HG03442 (cell line): ENCODE measurements around the gene ARHGEF17.

Experiments used
- ATAC-seq: cut with Tn5 transposase; IDR thresholded peaks from one replicate; pipeline ENCODE4 v1.9.1; 2021; ENCODE audit warnings: mild to moderate bottlenecking, moderate library complexity; ENCODE audit not compliant: unreplicated experiment

ARHGEF17 gene

GRCh38 chr11:73391665-73392064, 83.6 kb downstream of the ARHGEF17 start:
- no peak for ATAC-seq

DNA sequence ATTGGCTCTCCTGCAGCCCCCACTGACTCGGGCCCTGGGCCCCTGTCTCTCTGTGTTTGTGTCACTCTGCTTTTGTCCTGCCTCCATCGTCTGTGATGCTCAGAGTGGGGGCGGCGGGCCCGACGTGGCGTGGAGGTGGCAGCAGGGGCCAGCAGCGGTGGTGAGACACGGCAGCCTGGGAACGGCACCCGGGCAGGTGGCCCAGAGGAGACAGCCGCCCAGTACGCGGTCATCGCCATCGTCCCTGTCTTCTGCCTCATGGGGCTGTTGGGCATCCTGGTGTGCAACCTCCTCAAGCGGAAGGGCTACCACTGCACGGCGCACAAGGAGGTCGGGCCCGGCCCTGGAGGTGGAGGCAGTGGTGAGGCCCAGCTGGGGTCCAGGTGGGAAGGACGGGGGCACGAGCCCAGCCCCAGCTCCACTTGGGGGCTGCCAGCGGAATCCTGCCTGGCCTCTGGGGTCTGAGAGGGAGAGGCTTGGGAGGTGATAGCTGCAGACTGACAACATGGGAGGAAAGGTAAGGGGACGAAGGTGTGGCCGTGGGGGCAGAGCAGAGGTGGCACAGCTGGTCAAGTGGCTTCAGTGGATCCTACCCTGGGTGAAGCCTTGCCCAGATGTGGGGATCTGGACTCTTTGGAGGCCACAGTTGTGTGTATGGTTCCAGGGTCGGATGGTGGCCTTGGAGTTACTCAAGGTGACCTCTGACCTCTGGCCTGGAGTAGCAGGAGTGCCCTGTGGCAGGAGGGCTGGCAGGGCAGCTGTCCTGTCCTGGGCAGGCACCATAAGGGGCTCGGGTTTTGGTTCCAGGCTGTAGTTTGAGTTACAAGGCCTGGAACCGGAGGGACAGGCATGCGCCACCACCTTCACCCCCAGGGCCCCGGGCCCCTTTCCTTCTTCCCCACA, 84.3 kb downstream of the ARHGEF17 start:
- ATAC-seq, result no peak

GRCh38 chr11:73393011-73393380, 84.9 kb downstream of the ARHGEF17 start:
- ATAC-seq, result no peak

DNA sequence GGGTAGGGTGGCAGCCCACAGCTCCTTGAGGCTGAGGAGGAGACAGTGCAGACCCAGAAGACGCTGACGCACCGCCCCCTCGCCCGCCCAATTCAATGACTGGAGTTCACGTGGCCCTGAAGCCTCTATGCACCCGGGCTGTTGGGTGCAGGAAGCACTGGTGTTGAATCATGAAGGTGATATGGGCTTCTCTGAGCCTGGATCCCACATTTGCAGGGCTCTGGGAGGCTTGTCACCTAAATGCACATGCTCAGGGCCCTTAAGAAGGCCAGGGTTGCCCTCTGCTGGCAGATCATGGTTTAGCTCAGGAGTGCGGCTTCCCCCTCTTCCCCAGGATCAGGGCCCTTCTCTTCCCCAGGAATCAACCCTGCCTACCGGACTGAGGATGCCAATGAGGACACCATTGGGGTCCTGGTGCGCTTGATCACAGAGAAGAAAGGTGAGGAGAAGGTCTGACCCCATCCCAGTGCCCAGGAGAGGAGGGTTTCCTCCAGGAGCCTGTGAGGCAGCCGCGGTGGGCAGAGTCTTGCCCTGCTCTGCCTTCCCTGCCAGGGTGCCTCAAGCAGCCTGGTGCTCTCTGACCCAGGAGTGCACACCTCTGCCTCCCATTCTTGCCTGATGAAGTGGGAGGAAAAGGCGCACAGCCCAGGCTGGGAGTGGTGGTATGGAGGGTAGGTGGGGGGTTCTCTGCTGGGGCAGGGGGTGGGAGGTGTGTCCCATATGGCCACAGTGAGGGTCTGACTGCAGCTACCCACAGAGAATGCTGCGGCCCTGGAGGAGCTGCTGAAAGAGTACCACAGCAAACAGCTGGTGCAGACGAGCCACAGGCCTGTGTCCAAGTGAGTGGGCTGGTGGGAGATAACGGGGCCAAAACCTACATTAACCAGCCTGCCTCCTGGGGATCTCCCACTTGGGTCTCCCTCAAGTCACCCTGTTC, 85.7 kb downstream of the ARHGEF17 start:
- no peak for ATAC-seq

GRCh38 chr11:73394416-73395296, 86.6 kb downstream of the ARHGEF17 start:
- ATAC-seq, result no peak

- ATAC-seq, result no peak
Measured at GRCh38 chr11:73395297-73396208, 87.5 kb downstream of the ARHGEF17 start.

- ATAC-seq, result no peak
Measured at GRCh38 chr11:73396251-73396930, 88.3 kb downstream of the ARHGEF17 start.

DNA sequence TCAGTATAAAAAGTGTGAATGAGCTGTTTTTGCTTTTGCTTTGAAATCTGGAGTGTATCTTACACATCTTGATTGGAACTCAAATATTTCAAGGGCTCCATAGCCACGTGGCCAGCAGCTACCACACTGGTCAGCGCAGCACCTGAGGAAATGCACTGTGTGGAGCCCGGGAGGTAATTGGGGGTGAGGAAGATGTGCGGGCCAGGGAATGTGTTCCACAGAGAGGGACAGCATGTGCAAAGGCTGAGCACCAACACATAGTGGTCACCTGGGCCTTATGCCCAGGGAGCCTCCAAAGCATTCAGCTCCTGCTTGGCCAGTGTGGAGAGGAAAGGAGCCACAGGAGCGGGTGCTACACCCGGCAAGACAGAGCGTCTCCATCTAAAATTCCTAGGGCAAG, 88.9 kb downstream of the ARHGEF17 start:
- no peak for ATAC-seq

DNA sequence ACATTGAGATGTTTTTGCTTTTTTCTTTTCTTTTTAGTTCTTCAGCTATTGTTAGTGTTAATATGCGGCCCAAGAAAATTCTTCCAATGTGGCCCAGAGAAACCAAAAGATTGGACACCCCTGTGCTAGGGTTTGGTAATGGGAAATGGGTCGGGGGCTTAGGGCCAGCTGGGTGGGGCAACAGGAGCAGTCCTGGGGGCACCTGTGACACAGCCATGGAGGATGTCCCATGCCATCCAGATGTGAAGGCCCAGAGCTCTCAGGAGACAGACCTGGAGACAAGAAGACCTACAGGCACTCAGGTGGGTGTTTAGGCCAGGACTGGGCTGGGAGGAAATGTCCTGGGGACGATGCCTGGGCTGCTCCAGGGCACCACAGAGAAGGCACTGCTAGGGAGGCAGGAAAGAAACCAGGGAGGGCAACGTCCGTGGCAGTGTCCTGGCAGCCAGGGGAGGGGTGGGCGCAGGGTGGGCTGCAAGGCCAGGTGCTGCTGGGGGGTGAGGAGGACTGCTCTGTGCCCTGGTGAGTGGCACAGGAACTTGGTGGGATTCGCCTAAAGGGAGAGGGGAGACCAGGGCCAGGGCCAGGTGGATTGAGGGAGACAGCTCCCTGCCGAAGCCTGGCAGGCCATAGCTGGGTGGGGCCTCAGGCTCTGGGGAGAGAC, 89.5 kb downstream of the ARHGEF17 start:
- no peak for ATAC-seq

- ATAC-seq, result no peak
Measured at GRCh38 chr11:73398132-73398526, 90.1 kb downstream of the ARHGEF17 start.

- ATAC-seq, result no peak
Measured at GRCh38 chr11:73398721-73399120, 90.6 kb downstream of the ARHGEF17 start.

- ATAC-seq, result no peak
Measured at GRCh38 chr11:73399159-73399590, 91.1 kb downstream of the ARHGEF17 start.

DNA sequence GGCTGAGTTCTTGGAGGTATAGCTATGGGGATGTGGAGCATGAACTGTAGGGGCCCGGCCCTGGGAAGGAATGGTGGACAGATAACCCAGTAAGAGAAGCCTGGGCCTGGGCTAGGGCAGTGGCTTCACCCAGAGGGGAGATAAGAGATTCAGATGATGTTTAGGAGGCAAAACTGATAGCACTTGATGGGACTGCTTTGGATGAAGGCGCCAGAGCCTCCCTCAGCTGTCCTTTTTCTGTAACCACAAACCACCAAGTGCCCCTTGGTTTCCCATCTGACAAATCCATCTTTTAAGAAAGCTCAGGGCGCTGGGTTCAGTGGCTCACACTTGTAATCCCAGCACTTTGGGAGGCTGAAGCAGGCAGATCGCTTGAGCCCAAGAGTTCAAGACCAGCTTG, 91.6 kb downstream of the ARHGEF17 start:
- ATAC-seq, result no peak

- no peak for ATAC-seq
Measured at GRCh38 chr11:73400293-73400692, 92.2 kb downstream of the ARHGEF17 start.

DNA sequence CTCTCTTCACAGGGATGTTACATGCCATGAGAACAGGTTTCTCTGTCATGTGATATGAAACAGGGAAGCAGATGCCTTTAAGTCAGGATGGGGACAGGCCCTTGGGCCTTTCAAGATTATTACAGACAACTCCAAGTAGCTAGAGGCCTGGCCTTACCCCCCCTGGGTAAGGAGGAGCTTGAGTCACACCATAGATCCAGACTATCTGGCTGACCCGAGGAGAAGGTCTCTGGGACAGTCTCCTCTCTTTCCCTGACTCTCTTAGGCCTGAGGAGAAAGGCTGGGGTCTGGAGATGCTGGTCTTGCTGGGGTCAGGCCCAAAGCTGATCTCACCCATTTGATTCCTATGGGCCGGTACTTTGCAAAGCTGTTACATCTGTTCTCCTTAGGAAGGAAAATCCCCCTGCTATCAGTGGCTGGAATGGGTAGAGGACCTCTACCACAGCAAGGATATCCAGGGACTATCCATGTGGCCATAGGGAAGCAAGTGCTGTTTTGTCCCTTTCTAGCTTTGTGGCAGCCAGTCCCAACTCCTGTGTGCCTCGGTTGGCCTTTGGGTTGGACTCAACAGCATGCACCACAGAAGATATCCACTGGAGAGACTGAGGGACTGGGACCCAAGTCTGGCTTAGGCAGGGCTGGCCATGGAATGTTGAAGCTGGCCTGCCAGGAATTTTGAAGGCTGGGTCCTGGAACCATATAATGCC, 93.3 kb downstream of the ARHGEF17 start:
- ATAC-seq, result no peak

DNA sequence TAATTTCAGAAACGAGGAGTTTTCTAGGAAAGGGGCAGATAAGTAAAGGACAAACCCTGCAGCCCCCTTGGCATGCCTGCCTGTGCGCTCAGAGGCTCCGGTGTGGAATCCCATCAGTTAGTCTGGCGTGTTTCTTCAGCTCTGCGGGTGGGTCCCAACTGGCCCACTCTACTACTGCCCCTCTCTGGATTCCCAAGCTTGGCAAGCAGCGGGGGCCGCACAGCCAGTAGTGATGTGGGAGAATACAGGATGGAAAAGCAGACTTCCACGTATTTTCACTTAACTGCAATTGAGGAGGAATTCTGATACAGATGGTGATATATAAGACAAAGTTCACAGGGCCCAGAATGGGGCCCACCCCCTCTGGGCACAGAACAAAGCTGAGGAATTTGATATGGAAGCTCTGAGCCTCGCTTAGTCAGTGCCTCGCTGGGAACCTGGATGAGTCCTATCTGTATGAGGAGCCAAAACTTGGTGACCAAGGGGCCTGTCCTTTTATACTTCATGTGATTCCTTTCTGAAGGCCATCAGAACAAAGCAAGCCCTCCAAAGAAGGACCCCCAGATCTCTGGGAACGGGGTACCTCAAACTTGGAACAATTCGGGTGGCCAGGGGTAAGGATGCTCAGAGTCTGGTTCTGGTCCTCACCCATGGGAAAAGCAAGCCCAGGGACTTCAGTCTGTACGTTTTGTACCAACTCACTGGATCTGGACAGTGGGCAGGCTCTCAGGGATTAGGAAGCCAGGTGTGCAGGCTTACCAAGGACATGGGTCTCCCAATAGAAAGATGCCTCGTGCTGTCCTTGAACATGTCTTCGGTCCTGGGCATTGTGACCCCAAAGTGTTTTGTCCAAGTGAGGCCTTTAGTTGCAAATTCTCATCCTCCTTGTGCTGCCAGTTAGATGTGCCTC, 94.1 kb downstream of the ARHGEF17 start:
- ATAC-seq, result no peak

DNA sequence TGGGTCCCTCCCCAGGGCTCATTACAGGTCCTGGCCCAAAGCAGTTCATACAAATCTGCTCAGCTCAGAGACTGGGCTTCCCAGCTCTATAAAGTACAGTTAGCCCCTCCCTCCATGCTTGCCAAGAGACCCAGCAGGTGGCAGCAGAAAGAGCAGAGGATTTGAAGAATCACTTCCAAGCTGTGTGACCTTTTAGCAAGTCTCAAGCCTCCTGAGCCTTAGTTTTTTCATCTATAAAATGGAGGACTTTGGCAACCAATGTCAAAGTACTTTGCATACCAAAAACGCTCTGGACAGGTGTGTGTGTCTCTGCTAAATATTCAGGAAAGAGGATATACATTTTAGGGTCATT, 94.7 kb downstream of the ARHGEF17 start:
- ATAC-seq, result no peak
